Endothelial cell of umbilical vein (primary cell): ENCODE results near the gene CD300LD.

ENCODE experiments used
- POLR2A ChIP-seq: IDR thresholded peaks from 2 replicates; pipeline ENCODE4 v1.6.1; 2012; ENCODE audit warnings: low read depth, mild to moderate bottlenecking, control low read depth, low read length
- TF ChIP-seq, protein P1 (sequence below), 2 donors: IDR thresholded peaks; 1 replicate in 1 of 2; 2 replicates in 1 of 2; pipeline ENCODE4 v1.5.1; 2011; ENCODE audit warnings: low read length in 2 of 2, mild to moderate bottlenecking in 2 of 2, moderate library complexity in 2 of 2, control low read depth in 1 of 2, inconsistent platforms in 1 of 2, low read depth in 1 of 2; ENCODE audit not compliant: insufficient read depth in 1 of 2; ENCODE audit errors: extremely low read depth in 1 of 2

DNA sequence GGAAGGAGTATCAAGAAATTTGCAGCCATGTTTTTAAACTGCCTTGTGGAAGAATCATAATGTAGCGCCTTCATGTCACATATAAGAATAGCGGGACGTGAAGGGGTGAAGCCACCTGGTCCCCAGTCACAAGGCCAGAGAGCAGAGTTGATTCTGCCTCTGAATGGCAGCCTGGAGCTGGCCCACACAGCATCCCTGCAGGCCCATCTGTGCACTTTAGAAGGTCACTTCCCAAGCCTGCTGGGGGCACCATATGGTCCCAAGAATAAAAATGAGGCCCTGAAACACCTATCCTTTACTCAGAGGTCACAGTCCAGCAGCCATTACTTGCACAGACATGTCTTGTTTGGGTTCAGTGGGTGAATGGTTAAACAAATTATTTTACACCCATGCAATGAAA is 16.4 kb upstream of the CD300LD start:
- TF ChIP-seq, protein P1, sequence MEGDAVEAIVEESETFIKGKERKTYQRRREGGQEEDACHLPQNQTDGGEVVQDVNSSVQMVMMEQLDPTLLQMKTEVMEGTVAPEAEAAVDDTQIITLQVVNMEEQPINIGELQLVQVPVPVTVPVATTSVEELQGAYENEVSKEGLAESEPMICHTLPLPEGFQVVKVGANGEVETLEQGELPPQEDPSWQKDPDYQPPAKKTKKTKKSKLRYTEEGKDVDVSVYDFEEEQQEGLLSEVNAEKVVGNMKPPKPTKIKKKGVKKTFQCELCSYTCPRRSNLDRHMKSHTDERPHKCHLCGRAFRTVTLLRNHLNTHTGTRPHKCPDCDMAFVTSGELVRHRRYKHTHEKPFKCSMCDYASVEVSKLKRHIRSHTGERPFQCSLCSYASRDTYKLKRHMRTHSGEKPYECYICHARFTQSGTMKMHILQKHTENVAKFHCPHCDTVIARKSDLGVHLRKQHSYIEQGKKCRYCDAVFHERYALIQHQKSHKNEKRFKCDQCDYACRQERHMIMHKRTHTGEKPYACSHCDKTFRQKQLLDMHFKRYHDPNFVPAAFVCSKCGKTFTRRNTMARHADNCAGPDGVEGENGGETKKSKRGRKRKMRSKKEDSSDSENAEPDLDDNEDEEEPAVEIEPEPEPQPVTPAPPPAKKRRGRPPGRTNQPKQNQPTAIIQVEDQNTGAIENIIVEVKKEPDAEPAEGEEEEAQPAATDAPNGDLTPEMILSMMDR (IDR thresholded peaks at IDR 0.05; ENCODE audit: extremely low read depth in 1 of 2, insufficient read depth in 1 of 2, low read depth in 1 of 2, low read length in 2 of 2), result no peak
- TF ChIP-seq POLR2A, result no peak
